Memory B cell (primary cell): ENCODE measurements around the gene AGBL1.
"Not testable (repeated sequence)": the region's sequence is repeated elsewhere in the genome, so short reads cannot be mapped to it uniquely, and the experiment has no call there.

Experiments
- ATAC-seq: fragments of 150-1000 bp; cut with Tn5 transposase; 2 replicates; pipeline ENCODE4 v1.10.0; 2021; ENCODE audit warnings: low read depth, mild to moderate bottlenecking, moderate library complexity
- DNase-seq, 2 donors: peaks; one replicate each; pipeline ENCODE4 v3.0.0; 2022; ENCODE audit warnings: low spot score in 2 of 2
- H3K27ac Mint-ChIP-seq: one replicate; pipeline ENCODE4 v1.8.0; 2022; ENCODE audit warnings: mild to moderate bottlenecking, moderate library complexity, mixed read lengths
- H3K27me3 Mint-ChIP-seq: one replicate; pipeline ENCODE4 v1.8.0; 2022; ENCODE audit warnings: mixed read lengths
- H3K36me3 Mint-ChIP-seq: one replicate; pipeline ENCODE4 v1.8.0; 2022; ENCODE audit warnings: mild to moderate bottlenecking, mixed read lengths
- H3K4me1 Mint-ChIP-seq: one replicate; pipeline ENCODE4 v1.8.0; 2022; ENCODE audit warnings: mixed read lengths
- H3K4me3 Mint-ChIP-seq: one replicate; pipeline ENCODE4 v1.8.0; 2022; ENCODE audit warnings: mild to moderate bottlenecking, moderate library complexity, mixed read lengths
- H3K9me3 Mint-ChIP-seq: one replicate; pipeline ENCODE4 v1.8.0; 2022; ENCODE audit warnings: mixed read lengths

Gene AGBL1

GRCh38 chr15:86413191-86413590 is 333.5 kb downstream of the AGBL1 start:
- no peaks in the 10 kb centered on the region for H3K36me3 Mint-ChIP-seq
- no peaks in the 10 kb centered on the region for H3K4me1 Mint-ChIP-seq
- no peak overlapping the region for H3K27ac Mint-ChIP-seq
- H3K4me3 Mint-ChIP-seq: no peak overlapping the region
- H3K9me3 Mint-ChIP-seq: peaks cover 4% of the 10 kb centered on the region
- no peak for DNase-seq
- H3K27me3 Mint-ChIP-seq: no peaks in the 10 kb centered on the region
- ATAC-seq: no peak

GRCh38 chr15:86425746-86426145 is 346.1 kb downstream of the AGBL1 start:
- H3K9me3 Mint-ChIP-seq: peaks cover 12% of the 10 kb centered on the region
- H3K4me3 Mint-ChIP-seq: no peak overlapping the region
- H3K27ac Mint-ChIP-seq: no peak overlapping the region
- no peaks in the 10 kb centered on the region for H3K27me3 Mint-ChIP-seq
- no peaks in the 10 kb centered on the region for H3K36me3 Mint-ChIP-seq
- no peaks in the 10 kb centered on the region for H3K4me1 Mint-ChIP-seq
- ATAC-seq (no peak), DNase-seq (no peak)

- H3K9me3 Mint-ChIP-seq: no peaks in the 10 kb centered on the region
- no peak for ATAC-seq
- H3K4me3 Mint-ChIP-seq: no peak overlapping the region
- no peaks in the 10 kb centered on the region for H3K27me3 Mint-ChIP-seq
- H3K36me3 Mint-ChIP-seq: no peaks in the 10 kb centered on the region
- no peak overlapping the region for H3K27ac Mint-ChIP-seq
- no peak for DNase-seq
- H3K4me1 Mint-ChIP-seq: no peaks in the 10 kb centered on the region
Measured at GRCh38 chr15:86432861-86433260, 353.2 kb downstream of the AGBL1 start.

- no peaks in the 10 kb centered on the region for H3K9me3 Mint-ChIP-seq
- no peak for ATAC-seq
- H3K4me3 Mint-ChIP-seq: no peak overlapping the region
Measured at GRCh38 chr15:86433983-86434382, 354.3 kb downstream of the AGBL1 start.

GRCh38 chr15:86439614-86440013 is 359.9 kb downstream of the AGBL1 start:
- no peaks in the 10 kb centered on the region for H3K36me3 Mint-ChIP-seq
- no peaks in the 10 kb centered on the region for H3K4me1 Mint-ChIP-seq
- ATAC-seq (no peak), DNase-seq (no peak)
- H3K27ac Mint-ChIP-seq: no peak overlapping the region
- H3K4me3 Mint-ChIP-seq: no peak overlapping the region
- peaks cover 3% of the 10 kb centered on the region for H3K9me3 Mint-ChIP-seq
- no peaks in the 10 kb centered on the region for H3K27me3 Mint-ChIP-seq

More at GRCh38 chr15:86433983-86434382, 354.3 kb downstream of the AGBL1 start:
- no peaks in the 10 kb centered on the region for H3K36me3 Mint-ChIP-seq
- H3K27ac Mint-ChIP-seq: no peak overlapping the region
- H3K4me1 Mint-ChIP-seq: no peaks in the 10 kb centered on the region
- H3K27me3 Mint-ChIP-seq: no peaks in the 10 kb centered on the region
- DNase-seq: no peak

GRCh38 chr15:86444527-86444926 is 364.9 kb downstream of the AGBL1 start:
- H3K4me1 Mint-ChIP-seq: no peaks in the 10 kb centered on the region
- no peaks in the 10 kb centered on the region for H3K27me3 Mint-ChIP-seq
- no peak overlapping the region for H3K27ac Mint-ChIP-seq
- ATAC-seq (no peak), DNase-seq (no peak)
- no peak overlapping the region for H3K4me3 Mint-ChIP-seq
- no peaks in the 10 kb centered on the region for H3K36me3 Mint-ChIP-seq
- H3K9me3 Mint-ChIP-seq: peaks cover 8% of the 10 kb centered on the region

GRCh38 chr15:86445579-86446252 is 366.0 kb downstream of the AGBL1 start:
- no peaks in the 10 kb centered on the region for H3K36me3 Mint-ChIP-seq
- H3K27ac Mint-ChIP-seq: no peak overlapping the region
- no peak overlapping the region for H3K4me3 Mint-ChIP-seq
- H3K9me3 Mint-ChIP-seq: peaks cover 8% of the 10 kb centered on the region
- ATAC-seq (no peak), DNase-seq (no peak)
- H3K27me3 Mint-ChIP-seq: no peaks in the 10 kb centered on the region
- H3K4me1 Mint-ChIP-seq: no peaks in the 10 kb centered on the region

GRCh38 chr15:86446253-86446640 is 366.6 kb downstream of the AGBL1 start:
- H3K36me3 Mint-ChIP-seq: no peaks in the 10 kb centered on the region
- H3K4me3 Mint-ChIP-seq: no peak overlapping the region
- no peaks in the 10 kb centered on the region for H3K4me1 Mint-ChIP-seq
- no peak for DNase-seq
- peaks cover 8% of the 10 kb centered on the region for H3K9me3 Mint-ChIP-seq
- no peak for ATAC-seq
- H3K27me3 Mint-ChIP-seq: no peaks in the 10 kb centered on the region
- H3K27ac Mint-ChIP-seq: no peak overlapping the region

- H3K27me3 Mint-ChIP-seq, H3K4me3 Mint-ChIP-seq, ATAC-seq: not testable (repeated sequence)
Measured at GRCh38 chr15:86465470-86466039, 385.9 kb downstream of the AGBL1 start.

GRCh38 chr15:86481720-86482119 is 402.0 kb downstream of the AGBL1 start:
- DNase-seq: no peak
- H3K27me3 Mint-ChIP-seq: no peaks in the 10 kb centered on the region
- no peaks in the 10 kb centered on the region for H3K36me3 Mint-ChIP-seq
- H3K9me3 Mint-ChIP-seq: peaks cover 7% of the 10 kb centered on the region
- no peak overlapping the region for H3K27ac Mint-ChIP-seq
- no peak for ATAC-seq
- no peak overlapping the region for H3K4me3 Mint-ChIP-seq
- H3K4me1 Mint-ChIP-seq: peaks cover 3% of the 10 kb centered on the region

More at GRCh38 chr15:86465470-86466039, 385.9 kb downstream of the AGBL1 start:
- H3K27ac Mint-ChIP-seq, DNase-seq, H3K36me3 Mint-ChIP-seq, H3K4me1 Mint-ChIP-seq: not testable (repeated sequence)
- H3K9me3 Mint-ChIP-seq: peaks cover 12% of the 10 kb centered on the region

GRCh38 chr15:86483936-86484335 is 404.3 kb downstream of the AGBL1 start:
- Mint-ChIP-seq H3K36me3 (no peaks in the 10 kb centered on the region), H3K4me1 (peaks cover 3% of the 10 kb centered on the region), H3K27ac (no peak overlapping the region), H3K27me3 (no peaks in the 10 kb centered on the region), H3K4me3 (no peak overlapping the region), H3K9me3 (peaks cover 9% of the 10 kb centered on the region)
- no peak for DNase-seq
- ATAC-seq: no peak

GRCh38 chr15:86488046-86488445 is 408.4 kb downstream of the AGBL1 start:
- H3K4me1 Mint-ChIP-seq: peaks cover 3% of the 10 kb centered on the region
- no peak for ATAC-seq
- no peaks in the 10 kb centered on the region for H3K36me3 Mint-ChIP-seq
- peaks cover 8% of the 10 kb centered on the region for H3K9me3 Mint-ChIP-seq
- H3K27me3 Mint-ChIP-seq: no peaks in the 10 kb centered on the region
- H3K4me3 Mint-ChIP-seq: no peak overlapping the region
- DNase-seq: no peak
- H3K27ac Mint-ChIP-seq: no peak overlapping the region

GRCh38 chr15:86489981-86490380 is 410.3 kb downstream of the AGBL1 start:
- DNase-seq (no peak), ATAC-seq (no peak)
- H3K27me3 Mint-ChIP-seq: no peaks in the 10 kb centered on the region
- peaks cover 7% of the 10 kb centered on the region for H3K9me3 Mint-ChIP-seq
- no peaks in the 10 kb centered on the region for H3K36me3 Mint-ChIP-seq
- H3K27ac Mint-ChIP-seq: no peak overlapping the region
- H3K4me3 Mint-ChIP-seq: no peak overlapping the region
- H3K4me1 Mint-ChIP-seq: no peaks in the 10 kb centered on the region

- no peak overlapping the region for H3K4me3 Mint-ChIP-seq
- no peaks in the 10 kb centered on the region for H3K4me1 Mint-ChIP-seq
- H3K36me3 Mint-ChIP-seq: no peaks in the 10 kb centered on the region
- H3K27ac Mint-ChIP-seq: no peak overlapping the region
- H3K27me3 Mint-ChIP-seq: no peaks in the 10 kb centered on the region
- H3K9me3 Mint-ChIP-seq: peaks cover 8% of the 10 kb centered on the region
- ATAC-seq (no peak), DNase-seq (no peak)
Measured at GRCh38 chr15:86491118-86491517, 411.4 kb downstream of the AGBL1 start.

- peaks cover 8% of the 10 kb centered on the region for H3K9me3 Mint-ChIP-seq
- H3K27me3 Mint-ChIP-seq: no peaks in the 10 kb centered on the region
- H3K4me3 Mint-ChIP-seq: no peak overlapping the region
- no peaks in the 10 kb centered on the region for H3K4me1 Mint-ChIP-seq
- no peak for ATAC-seq
- no peak for DNase-seq
- no peaks in the 10 kb centered on the region for H3K36me3 Mint-ChIP-seq
- no peak overlapping the region for H3K27ac Mint-ChIP-seq
Measured at GRCh38 chr15:86493884-86494283, 414.2 kb downstream of the AGBL1 start.
